ENCODE measurements around the gene MAP3K1. TPM values are rescaled to one million over a fixed set of nuclear protein-coding genes. Genes with fewer than 3 reads are reported as not detected.

The MAP3K1 gene
- total RNA-seq, result 4.6 and 9.4 TPM in 2 replicates

DNA sequence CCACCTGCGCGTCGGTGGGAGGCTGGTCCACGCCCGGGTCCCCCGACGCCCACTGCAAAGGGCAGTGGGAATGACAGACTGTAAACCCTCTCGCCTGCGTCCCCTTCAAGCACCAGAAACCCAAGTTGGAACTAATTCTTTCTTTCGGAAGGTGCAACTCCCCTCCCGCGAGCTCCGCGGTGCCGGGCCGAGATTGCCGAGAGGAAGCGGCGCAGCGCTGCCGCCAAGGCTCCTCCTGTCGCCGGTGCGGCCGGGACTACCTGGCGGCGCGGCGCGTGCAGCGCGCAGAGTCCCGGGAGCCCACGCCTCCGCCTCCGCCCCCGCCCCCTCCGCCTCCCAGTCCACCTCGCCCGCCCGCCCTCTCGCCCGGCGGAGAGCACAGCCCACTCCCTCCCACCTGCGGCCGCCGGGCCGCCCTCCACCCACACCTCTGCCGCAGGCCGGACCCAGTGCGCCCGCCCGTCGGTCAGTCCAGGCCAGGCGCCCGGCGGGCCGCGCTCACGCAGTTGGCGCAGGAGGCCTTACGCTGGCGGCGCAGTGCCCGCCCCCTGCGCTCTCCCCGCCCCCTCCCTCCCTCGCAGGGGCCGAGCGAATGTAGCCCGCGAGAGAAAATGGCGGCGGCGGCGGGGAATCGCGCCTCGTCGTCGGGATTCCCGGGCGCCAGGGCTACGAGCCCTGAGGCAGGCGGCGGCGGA lies at the start of gene MAP3K1:
Gene MAP3K1 (plus strand): TSS at position 587 of the 695 bp plus-strand sequence. CDS start 25 bp downstream, at position 612.

DNA sequence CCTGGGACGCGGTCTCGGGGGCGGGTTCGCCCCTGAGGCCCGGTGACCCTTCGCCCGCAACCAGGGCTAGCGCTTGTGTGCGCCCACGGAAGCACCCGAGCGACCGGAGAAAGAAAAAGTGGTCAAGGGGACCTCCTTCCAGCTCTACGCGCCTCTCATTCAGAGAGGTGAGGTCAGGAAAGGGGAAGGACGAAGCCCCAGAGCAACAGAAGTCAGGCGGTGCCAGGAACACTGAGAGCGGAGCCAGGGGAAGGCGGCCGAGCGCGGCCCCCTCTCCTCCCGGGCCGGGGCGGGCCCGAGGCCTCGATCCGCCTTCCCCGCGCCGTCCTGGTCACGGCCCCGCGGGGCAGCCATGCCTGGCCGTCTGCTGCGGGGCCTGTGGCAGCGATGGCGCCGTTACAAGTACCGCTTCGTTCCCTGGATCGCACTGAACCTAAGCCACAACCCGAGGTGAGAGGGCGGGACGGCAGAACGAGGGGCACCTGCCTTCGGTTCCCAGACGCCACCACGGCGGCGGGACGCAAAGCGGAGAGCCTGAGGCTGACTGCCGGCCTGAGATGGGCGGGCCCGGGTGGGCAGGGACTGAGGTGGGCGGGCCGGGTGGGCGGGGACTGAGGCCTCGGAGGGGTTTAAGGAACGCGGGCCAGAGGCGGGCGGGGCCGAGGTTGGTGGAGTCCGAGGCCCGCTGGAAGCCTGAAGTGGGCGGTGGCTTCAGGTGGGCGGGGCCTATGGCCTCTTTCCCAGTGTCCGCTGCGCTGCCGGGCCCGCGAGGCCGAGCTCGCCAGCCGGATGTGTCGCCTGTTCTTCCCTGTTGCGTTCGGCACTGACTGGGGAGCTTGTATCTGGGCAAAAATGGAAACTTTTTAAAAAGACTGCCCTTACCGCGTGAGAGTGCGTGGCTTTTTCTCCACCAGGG lies 94.2 kb downstream of the MAP3K1 start, which contains the start of gene SETD9:
Gene SETD9 (plus strand): TSS at position 303 of the 916 bp plus-strand sequence. CDS start 50 bp downstream, at position 353.

Other genes starting within 250 kb of the MAP3K1 start
- gene SETD9, start 94.0 kb downstream of the MAP3K1 start, total RNA-seq, result 4.8 and 6.7 TPM in 2 replicates
- 11.5 and 14.3 TPM in 2 replicates for gene MIER3, start 136.6 kb downstream of the MAP3K1 start, total RNA-seq

Measured in smooth muscle cell of the pulmonary artery (primary cell).